C4-2B (cell line): ENCODE results near the gene AFF2.

ENCODE experiments used
- CTCF ChIP-seq: fragments of 450-650 bp; conservative IDR thresholded peaks from 2 replicates; pipeline ENCODE4 v1.5.1; 2017; ENCODE audit warnings: mild to moderate bottlenecking
- ZFX ChIP-seq: fragments of 450-650 bp; IDR thresholded peaks from 2 replicates; pipeline ENCODE4 v1.6.1; 2017

- no peak for TF ChIP-seq CTCF
- TF ChIP-seq ZFX, result no peak
These were observed 455.9 kb downstream of the AFF2 start for GRCh38 chrX:148956352-148956751.
